Heart right ventricle (tissue), 16 donors: ENCODE results near the gene RUNX1. TPM values are rescaled to one million over a fixed set of nuclear protein-coding genes. Genes with fewer than 3 reads are reported as not detected.

Experiments
- ATAC-seq, 8 donors: fragments of 200-7000 bp; cut with Tn5 transposase; one replicate each; pipeline ENCODE4 v1.9.1; 2020; ENCODE audit warnings: mild to moderate bottlenecking in 8 of 8, moderate library complexity in 8 of 8, moderate number of reproducible peaks in 1 of 8
- DNase-seq, 2 donors: peaks; one replicate each; pipeline ENCODE4 v3.0.0-alpha.2; 2020
- H3K27ac ChIP-seq, 10 donors: fragments of 200-600 bp; sonication (generic) in 2 of 10; one replicate each; pipeline versions ENCODE4 v1.5.0 to v1.8.0; 2020 to 2022; ENCODE audit warnings: mild to moderate bottlenecking in 3 of 10
- H3K27me3 ChIP-seq, 7 donors: fragments of 200-600 bp; one replicate each; pipeline ENCODE4 v1.8.0; 2021 to 2022; ENCODE audit warnings: mild to moderate bottlenecking in 2 of 7
- H3K36me3 ChIP-seq, 9 donors: fragments of 200-600 bp; sonication (generic) in 1 of 9; one replicate each; pipeline versions ENCODE4 v1.5.0 to v1.8.0; 2020 to 2022; ENCODE audit warnings: mild to moderate bottlenecking in 2 of 9
- H3K4me1 ChIP-seq, 9 donors: fragments of 200-600 bp; sonication (generic) in 1 of 9; one replicate each; pipeline versions ENCODE4 v1.5.0 to v1.8.0; 2020 to 2022; ENCODE audit warnings: mild to moderate bottlenecking in 4 of 9
- H3K4me3 ChIP-seq, 10 donors: fragments of 200-600 bp; sonication (generic) in 2 of 10; one replicate each; pipeline versions ENCODE4 v1.5.0 to v1.8.0; 2020 to 2022; ENCODE audit warnings: mild to moderate bottlenecking in 7 of 10, moderate library complexity in 2 of 10
- H3K9me3 ChIP-seq, 11 donors: fragments of 200-600 bp in 10 of 11; sonication (generic) in 2 of 11; one replicate each; pipeline versions ENCODE4 v1.5.0 to v1.8.0; 2013 to 2022; ENCODE audit warnings: mild to moderate bottlenecking in 2 of 11, control low read depth in 1 of 11, moderate library complexity in 1 of 11
- WGBS, 2 donors: extraction: QIAGEN DNeasy Blood & Tissue Kit; methylation state at CpG; one replicate each; pipeline ENCODE4 v1.1.7; 2013; ENCODE audit warnings: inconsistent platforms in 1 of 2; 5-methylcytosine and 5-hydroxymethylcytosine counted together
- intact Hi-C, 10 donors: fragments of 100-400 bp; cut with DNase I; formaldehyde crosslinking; loops; one replicate each; pipeline versions ENCODE4 v1.11.1 to v1.14.2; 2022
- polyA plus RNA-seq, 2 donors: library from polyadenylated mRNA; stranded (reverse); fragments of 200-250 nt; gene quantifications; one replicate each; pipeline ENCODE4 v1.2.3, GENCODE V29; 2013
- total RNA-seq, 10 donors: library from RNA; stranded (reverse); fragmentation: NEBNext Ultra II Directional in 3 of 10; extraction: Animal tissue kit (Norgen Biotek cat#: 25700) in 3 of 10; gene quantifications; one replicate each; pipeline versions ENCODE4 v1.2.1 to v1.2.4, GENCODE V29; 2021 to 2023
- TF ChIP-seq, protein P1 (sequence below), 9 donors: fragments of 200-600 bp; sonication (generic) in 2 of 9; IDR thresholded peaks; one replicate each; pipeline versions ENCODE4 v1.5.0 to v1.8.0; 2021 to 2022; ENCODE audit warnings: antibody characterized with exemption in 9 of 9, mild to moderate bottlenecking in 5 of 9, moderate library complexity in 1 of 9
- donor health status: Arrhythmogenic right ventricular cardiomyopathy.
- donor health status: ischemic (EF 13 %, LVEDD 7.1; RV severe dilation, severe dysfunction).
- donor health status: healthy with polysubstance abuse.
- donor health status: DM: no; HTN: yes; CAD: no.
- donor health status: DM: no; HTN: no; CAD: no.
- donor health status: ischemic (EF 25% LVEDD 6.9; RV normal size, moderate dysfunction).
- donor health status: ischemic (EF 25% LVEDD 5.7; RV mildly dilated, moderate dysfunction).
- donor health status: healthy.
- donor health status: DM: yes; HTN: yes; CAD: no.
- donor health status: Ischemic cardiomyopathy.
- donor health status: ischemic (EF 35%, LVEDD 5.7; RV mildly dilated, moderate dysfunction).
- donor health status: nonischemic (EF 11% LVEDD 7.7; RV severe dilation, severe dysfunction).
- donor health status: DM: yes; HTN: yes; CAD: no.
- donor health status: PGD.
- donor health status: ischemic (EF 29% LVEDD 5.4; RV normal size, mild dysfunction).
- donor health status: nonischemic (EF 23%, LVEDD 6.1; RV moderate dilation, normal function).

RUNX1 gene
- total and polyA plus RNA-seq, 12 donors = 0.88 to 29.3 (median 3.5) TPM

DNA sequence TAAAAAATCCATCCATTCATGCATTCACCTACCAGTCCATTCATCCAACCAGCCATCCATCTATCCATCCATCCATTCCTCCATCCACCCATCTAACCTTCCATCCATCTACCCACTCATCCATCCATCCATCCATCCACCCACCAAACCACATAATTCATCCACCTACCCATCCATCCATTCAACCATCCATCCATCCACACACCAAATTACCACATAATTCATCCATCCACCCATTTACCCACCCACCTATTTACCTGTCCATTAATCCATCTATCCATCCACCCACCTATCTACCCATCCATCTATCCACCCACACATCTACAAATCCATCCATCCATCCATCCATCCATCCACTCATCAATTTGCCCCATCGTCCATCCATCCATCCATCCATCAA is 308.9 kb downstream of the RUNX1 start:
- H3K27ac ChIP-seq = no peak overlapping the region
- DNase-seq (no peak), ATAC-seq (no peak)
- H3K4me1 ChIP-seq = peaks cover 0 to 4% (median under 1%) of the 10 kb centered on the region in 9 donors
- TF ChIP-seq, protein P1, sequence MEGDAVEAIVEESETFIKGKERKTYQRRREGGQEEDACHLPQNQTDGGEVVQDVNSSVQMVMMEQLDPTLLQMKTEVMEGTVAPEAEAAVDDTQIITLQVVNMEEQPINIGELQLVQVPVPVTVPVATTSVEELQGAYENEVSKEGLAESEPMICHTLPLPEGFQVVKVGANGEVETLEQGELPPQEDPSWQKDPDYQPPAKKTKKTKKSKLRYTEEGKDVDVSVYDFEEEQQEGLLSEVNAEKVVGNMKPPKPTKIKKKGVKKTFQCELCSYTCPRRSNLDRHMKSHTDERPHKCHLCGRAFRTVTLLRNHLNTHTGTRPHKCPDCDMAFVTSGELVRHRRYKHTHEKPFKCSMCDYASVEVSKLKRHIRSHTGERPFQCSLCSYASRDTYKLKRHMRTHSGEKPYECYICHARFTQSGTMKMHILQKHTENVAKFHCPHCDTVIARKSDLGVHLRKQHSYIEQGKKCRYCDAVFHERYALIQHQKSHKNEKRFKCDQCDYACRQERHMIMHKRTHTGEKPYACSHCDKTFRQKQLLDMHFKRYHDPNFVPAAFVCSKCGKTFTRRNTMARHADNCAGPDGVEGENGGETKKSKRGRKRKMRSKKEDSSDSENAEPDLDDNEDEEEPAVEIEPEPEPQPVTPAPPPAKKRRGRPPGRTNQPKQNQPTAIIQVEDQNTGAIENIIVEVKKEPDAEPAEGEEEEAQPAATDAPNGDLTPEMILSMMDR (IDR thresholded peaks at IDR 0.05) = no peak
- no peaks in the 10 kb centered on the region for H3K36me3 ChIP-seq
- WGBS, 2 donors = 59 to 77% methylated on average over 1 of the region's 1 CpG
- H3K27me3 ChIP-seq = peaks cover 0 to 32% (median 14%) of the 10 kb centered on the region in 7 donors
- H3K9me3 ChIP-seq = no peaks in the 10 kb centered on the region
- H3K4me3 ChIP-seq = no peak overlapping the region
- intact Hi-C loops = loop anchor here in 9 of 10 donors (5.0 to 10.0 kb wide), 9 partner anchors 165 to 1297 kb away; no protein-coding TSS in a partner anchor
